ENCODE results near the gene PLEKHM1.
"Not testable (repeated sequence)": the region's sequence is repeated elsewhere in the genome, so short reads cannot be mapped to it uniquely, and the experiment has no call there.

PLEKHM1 gene

GRCh38 chr17:45460422-45460821, 30.1 kb downstream of the PLEKHM1 start:
- not testable (repeated sequence) for DNase-seq

GRCh38 chr17:45454341-45454740, 36.2 kb downstream of the PLEKHM1 start:
- DNase-seq, result not testable (repeated sequence)

GRCh38 chr17:45453731-45454130, 36.8 kb downstream of the PLEKHM1 start:
- DNase-seq, result not testable (repeated sequence)

GRCh38 chr17:45453225-45453534, 37.3 kb downstream of the PLEKHM1 start:
- DNase-seq, result not testable (repeated sequence)

GRCh38 chr17:45452329-45453224, 37.9 kb downstream of the PLEKHM1 start:
- DNase-seq, result not testable (repeated sequence)

DNA sequence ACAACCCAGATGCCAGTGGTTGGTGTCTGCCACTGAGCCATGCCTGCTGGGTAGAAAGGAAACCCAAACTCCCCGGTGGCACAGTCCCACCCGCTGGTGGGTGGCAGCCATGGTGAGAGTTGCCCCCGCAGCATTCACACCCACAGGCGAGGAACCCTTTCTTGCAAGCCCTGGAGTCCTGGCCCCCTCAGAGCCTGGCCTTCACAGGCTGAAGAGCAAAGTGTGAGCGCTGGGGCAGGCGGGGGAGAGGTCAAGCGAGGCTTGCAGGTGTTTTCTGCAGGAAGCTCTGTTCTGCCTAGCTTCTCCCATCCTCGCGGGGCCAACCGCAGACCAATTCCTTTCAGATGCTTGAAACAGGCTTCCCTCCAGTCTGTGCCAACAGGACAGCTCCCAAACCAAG, 38.9 kb downstream of the PLEKHM1 start:
- DNase-seq, result not testable (repeated sequence)

GRCh38 chr17:45451131-45451530, 39.4 kb downstream of the PLEKHM1 start:
- no peak for DNase-seq

DNA sequence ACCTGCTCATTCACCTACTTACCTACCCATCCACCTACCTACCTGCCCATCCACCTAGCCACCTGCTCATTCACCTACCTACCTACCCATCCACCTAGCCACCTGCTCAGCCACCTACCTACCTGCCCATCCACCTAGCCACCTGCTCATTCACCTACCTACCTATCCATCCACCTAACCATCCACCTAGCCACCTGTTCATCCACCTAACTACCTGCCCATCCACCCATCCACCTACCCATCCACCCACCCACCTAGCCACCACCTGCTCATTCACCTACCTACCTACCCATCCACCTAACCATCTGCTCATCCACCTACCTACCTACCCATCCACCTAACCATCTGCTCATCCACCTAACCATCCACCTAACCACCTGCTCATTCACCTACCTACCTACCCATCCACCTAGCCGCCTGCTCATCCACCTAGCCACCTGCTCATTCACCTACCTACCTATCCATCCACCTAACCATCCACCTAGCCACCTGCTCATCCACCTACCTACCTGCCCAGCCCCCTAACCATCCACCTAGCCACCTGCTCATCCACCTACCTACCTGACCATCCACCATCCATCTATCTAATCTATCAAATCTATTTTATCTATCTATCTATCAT, 40.7 kb downstream of the PLEKHM1 start:
- not testable (repeated sequence) for DNase-seq

- not testable (repeated sequence) for DNase-seq
Measured at GRCh38 chr17:45449260-45449659, 41.3 kb downstream of the PLEKHM1 start.

DNA sequence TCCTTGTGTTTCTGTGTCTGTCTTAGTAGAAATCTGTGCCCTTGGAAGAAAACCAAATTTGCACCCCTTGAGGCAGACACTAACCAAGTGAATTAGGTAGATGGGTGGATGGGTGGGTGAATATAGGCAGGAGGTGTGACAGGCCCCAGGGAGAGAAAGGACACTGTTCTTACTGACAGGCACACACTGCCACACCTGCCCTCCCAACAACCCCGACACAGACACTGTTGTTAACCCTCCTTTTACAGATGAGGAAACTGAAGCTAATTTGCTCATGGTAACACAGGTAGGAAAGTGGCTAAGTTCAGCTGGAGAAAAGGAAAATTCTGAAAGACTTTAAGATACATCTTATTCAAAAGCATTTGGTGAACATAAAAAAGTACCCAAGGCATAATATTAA, 42.0 kb downstream of the PLEKHM1 start:
- not testable (repeated sequence) for DNase-seq

GRCh38 chr17:45448066-45448465, 42.5 kb downstream of the PLEKHM1 start:
- not testable (repeated sequence) for DNase-seq

DNA sequence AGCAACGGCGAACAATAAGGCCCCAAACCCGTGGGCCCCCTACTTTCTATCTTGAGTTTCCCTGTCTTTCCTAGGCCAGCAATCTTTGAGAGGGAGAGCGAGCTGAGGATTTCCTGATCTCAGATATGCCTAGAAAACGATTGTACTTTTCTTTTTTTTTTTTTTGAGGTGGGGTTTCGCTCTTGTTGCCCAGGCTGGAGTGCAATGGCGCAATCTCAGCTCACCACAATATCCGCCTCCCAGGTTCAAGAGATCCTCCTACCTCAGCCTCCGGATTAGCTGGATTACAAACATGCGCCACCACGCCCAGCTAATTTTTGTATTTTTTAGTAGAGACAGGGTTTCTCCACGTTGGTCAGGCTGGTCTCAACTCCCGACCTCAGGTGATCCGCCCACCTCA, 42.9 kb downstream of the PLEKHM1 start:
- not testable (repeated sequence) for DNase-seq

DNA sequence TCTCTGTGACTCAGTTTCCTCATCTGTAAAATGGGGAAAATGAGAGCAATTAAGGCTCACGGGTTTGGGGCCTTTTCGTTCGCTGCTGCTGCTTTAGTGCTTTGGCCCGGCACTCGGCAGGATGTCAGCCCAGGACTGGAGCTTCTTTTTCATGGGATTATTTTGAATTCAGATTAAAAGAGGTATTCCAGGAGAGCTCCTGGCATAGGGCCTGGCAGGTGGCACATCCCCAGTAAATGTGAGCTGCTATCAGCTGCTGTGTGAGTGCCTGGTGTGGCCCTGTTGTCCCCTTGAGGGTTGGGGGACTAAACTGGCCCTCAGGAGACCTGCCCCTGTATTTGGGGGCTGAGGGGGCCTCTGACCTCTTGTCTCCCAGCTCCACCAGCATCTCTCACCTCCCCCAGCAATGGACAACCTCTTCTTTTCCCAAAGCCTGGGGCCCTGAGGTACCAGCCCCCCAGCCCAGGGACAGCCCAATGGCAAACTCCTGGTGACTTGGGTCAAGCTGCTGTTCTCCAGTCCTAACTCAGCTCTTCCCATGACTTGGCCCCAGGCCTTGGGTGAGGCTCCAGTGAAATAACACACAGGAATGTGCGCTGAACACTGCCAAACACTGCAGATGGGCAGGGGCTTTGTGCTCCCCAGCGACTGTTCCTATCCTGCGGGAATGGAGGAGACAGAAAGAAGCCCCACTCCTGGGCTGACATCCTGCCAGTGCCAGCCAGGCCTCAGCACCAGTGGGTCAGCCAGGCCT, 43.5 kb downstream of the PLEKHM1 start:
- DNase-seq, result not testable (repeated sequence)

GRCh38 chr17:45445901-45446743, 44.4 kb downstream of the PLEKHM1 start:
- peak; percentile 62 for DNase-seq

- DNase-seq, result not testable (repeated sequence)
Measured at GRCh38 chr17:45444856-45445820, 45.4 kb downstream of the PLEKHM1 start.

GRCh38 chr17:45444301-45444700, 46.2 kb downstream of the PLEKHM1 start:
- not testable (repeated sequence) for DNase-seq

- DNase-seq, result not testable (repeated sequence)
Measured at GRCh38 chr17:45443371-45444260, 46.9 kb downstream of the PLEKHM1 start.

DNA sequence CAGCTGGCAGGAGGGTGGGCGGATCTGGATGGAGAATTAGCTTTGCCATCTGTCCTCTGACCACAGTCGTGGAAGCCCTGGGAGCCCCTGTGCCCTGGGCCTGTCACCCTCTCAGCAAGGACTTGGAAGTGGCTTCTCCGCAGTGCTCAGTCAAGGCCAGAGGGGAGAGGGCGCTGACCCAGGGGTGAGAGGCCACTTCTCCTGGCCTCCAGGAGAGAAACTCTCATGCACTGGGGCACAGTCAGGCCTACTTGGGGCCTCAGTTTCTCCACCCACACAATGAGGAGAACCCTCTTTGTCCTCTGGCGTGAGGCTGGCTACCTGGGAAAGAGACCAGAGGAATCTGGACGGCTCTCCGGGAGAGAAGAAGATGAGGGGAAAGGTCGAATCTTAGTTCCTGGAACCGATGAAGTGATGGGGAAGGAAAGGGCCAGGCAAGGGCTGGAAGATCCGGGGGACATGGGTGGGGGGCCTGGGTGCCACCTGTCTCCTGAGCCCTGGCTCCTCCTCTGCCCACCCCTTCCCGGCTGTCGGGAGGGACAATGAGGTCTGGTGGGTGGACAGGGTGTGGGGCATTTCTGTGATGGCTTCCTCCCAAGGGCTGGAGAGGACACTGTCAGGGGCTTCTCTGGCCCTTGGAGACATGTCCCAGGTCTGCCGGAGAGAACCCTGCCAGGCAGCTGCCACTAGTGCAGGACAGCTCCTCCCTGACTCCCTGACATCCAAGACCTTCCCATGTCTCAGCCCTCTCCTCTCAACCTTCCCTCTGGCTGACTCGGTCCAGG, 48.8 kb downstream of the PLEKHM1 start:
- DNase-seq, result no peak

- peak; percentile 60 for DNase-seq
Measured at GRCh38 chr17:45440839-45441515, 49.5 kb downstream of the PLEKHM1 start.
